A549 (cell line): ENCODE results near the gene TSKU.

ENCODE experiments used
- CTCF ChIP-seq: fragments of >200 bp; sonication (Bioruptor Twin); formaldehyde crosslinking; IDR thresholded peaks from 3 replicates; pipeline ENCODE4 v1.5.1; 2016
- EHMT2 ChIP-seq: fragments of 200-600 bp; sonication (generic); IDR thresholded peaks from 2 replicates; pipeline ENCODE4 v1.6.1; 2016; ENCODE audit warnings: antibody characterized with exemption, low read depth, mild to moderate bottlenecking, moderate library complexity
- ELK1 ChIP-seq: fragments of 150-350 bp; IDR thresholded peaks from 2 replicates; pipeline ENCODE4 v1.6.1; 2014; ENCODE audit warnings: low read depth, mild to moderate bottlenecking, low read length
- ESRRA ChIP-seq: fragments of 150-350 bp; IDR thresholded peaks from 2 replicates; pipeline ENCODE4 v1.6.1; 2014; ENCODE audit warnings: mild to moderate bottlenecking, low read length, borderline replicate concordance
- JUN ChIP-seq, 2 experiments: fragments of >200 bp; sonication (Bioruptor Twin); formaldehyde crosslinking; IDR thresholded peaks; 2 replicates in 1 of 2; 3 replicates in 1 of 2; pipeline ENCODE4 v1.6.1; 2016 to 2017
- MAFK ChIP-seq: fragments of 450-650 bp; IDR thresholded peaks from 2 replicates; pipeline ENCODE4 v1.6.1; 2014; ENCODE audit not compliant: partially characterized antibody
- MAZ ChIP-seq: fragments of 150-350 bp; IDR thresholded peaks from 2 replicates; pipeline ENCODE4 v1.6.1; 2014; ENCODE audit warnings: antibody characterized with exemption, low read depth, low read length, borderline replicate concordance
- RAD21 ChIP-seq, 2 experiments: fragments of >200 bp in 1 of 2; sonication (Bioruptor Twin) in 1 of 2; formaldehyde crosslinking in 1 of 2; IDR thresholded peaks in 1 of 2; conservative IDR thresholded peaks in 1 of 2; 2 replicates in 1 of 2; 3 replicates in 1 of 2; pipeline ENCODE4 v1.6.1; 2012 to 2018; ENCODE audit warnings: inconsistent platforms in 1 of 2
- RARB ChIP-seq: fragments of 250-450 bp; sonication (Bioruptor Pico); IDR thresholded peaks from 2 replicates; pipeline ENCODE4 v1.8.0; 2021; ENCODE audit warnings: mild to moderate bottlenecking, moderate library complexity
- RCOR1 ChIP-seq: fragments of 150-350 bp; IDR thresholded peaks from 2 replicates; pipeline ENCODE4 v1.6.1; 2014; ENCODE audit warnings: antibody characterized with exemption, low read length, low read depth
- SMC3 ChIP-seq: fragments of >200 bp; sonication (Bioruptor Twin); formaldehyde crosslinking; IDR thresholded peaks from 3 replicates; pipeline ENCODE4 v1.6.1; 2018; ENCODE audit warnings: inconsistent platforms
- ZFP36 ChIP-seq: fragments of 450-650 bp; IDR thresholded peaks from 2 replicates; pipeline ENCODE4 v1.6.1; 2014; ENCODE audit warnings: borderline replicate concordance; ENCODE audit not compliant: partially characterized antibody
- TF ChIP-seq, protein P1 (sequence below): IDR thresholded peaks from 2 replicates; pipeline ENCODE4 v1.6.1; 2012
- TF ChIP-seq, protein P2 (sequence below): fragments of 250-450 bp; sonication (Bioruptor Pico); IDR thresholded peaks from 2 replicates; pipeline ENCODE4 v1.5.0; 2021; ENCODE audit warnings: mild to moderate bottlenecking, moderate library complexity, borderline replicate concordance

DNA sequence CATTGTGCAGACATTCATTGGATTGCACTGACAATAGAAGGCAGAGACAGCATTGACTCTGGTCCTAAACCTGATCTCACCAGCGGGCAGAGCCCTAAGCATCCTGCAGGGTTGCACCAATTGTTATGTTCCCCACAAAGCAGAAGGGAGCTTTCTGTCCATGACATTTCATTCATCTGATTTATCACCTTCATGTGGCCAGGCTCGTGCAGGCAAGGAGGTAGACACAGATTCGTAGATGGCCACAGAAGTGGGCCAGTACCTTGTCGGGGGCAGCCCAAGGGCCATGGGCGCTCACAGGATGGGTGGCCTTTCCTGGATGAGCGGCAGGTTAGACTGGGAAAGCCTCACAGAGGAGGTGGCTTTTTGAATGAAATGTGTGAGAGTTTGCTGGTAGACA, 2.9 kb downstream of the TSKU start:
- TF ChIP-seq CTCF, result no peak
- no peak for TF ChIP-seq ESRRA
- TF ChIP-seq RCOR1, result no peak
- TF ChIP-seq RAD21 (conservative IDR thresholded peaks at IDR 0.05 in 1 of 2, IDR thresholded peaks at IDR 0.05 in 1 of 2), result no peak
- TF ChIP-seq EHMT2, result no peak
- TF ChIP-seq, protein P1, sequence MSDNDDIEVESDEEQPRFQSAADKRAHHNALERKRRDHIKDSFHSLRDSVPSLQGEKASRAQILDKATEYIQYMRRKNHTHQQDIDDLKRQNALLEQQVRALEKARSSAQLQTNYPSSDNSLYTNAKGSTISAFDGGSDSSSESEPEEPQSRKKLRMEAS, result no peak
- no peak for TF ChIP-seq JUN (IDR thresholded peaks at IDR 0.05)
- TF ChIP-seq MAZ, result no peak
- TF ChIP-seq, protein P2, sequence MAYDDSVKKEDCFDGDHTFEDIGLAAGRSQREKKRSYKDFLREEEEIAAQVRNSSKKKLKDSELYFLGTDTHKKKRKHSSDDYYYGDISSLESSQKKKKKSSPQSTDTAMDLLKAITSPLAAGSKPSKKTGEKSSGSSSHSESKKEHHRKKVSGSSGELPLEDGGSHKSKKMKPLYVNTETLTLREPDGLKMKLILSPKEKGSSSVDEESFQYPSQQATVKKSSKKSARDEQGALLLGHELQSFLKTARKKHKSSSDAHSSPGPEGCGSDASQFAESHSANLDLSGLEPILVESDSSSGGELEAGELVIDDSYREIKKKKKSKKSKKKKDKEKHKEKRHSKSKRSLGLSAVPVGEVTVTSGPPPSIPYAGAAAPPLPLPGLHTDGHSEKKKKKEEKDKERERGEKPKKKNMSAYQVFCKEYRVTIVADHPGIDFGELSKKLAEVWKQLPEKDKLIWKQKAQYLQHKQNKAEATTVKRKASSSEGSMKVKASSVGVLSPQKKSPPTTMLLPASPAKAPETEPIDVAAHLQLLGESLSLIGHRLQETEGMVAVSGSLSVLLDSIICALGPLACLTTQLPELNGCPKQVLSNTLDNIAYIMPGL (CRISPR knock-in tag), result no peak
- no peak for TF ChIP-seq RARB
- TF ChIP-seq SMC3, result no peak
- TF ChIP-seq ZFP36, result no peak
- TF ChIP-seq ELK1, result no peak
- no peak for TF ChIP-seq MAFK
